Vagina (tissue), 2 donors: ENCODE results near the gene PIAS1. TPM values are rescaled to one million over a fixed set of nuclear protein-coding genes. Genes with fewer than 3 reads are reported as not detected.
"Not testable (repeated sequence)": the region's sequence is repeated elsewhere in the genome, so short reads cannot be mapped to it uniquely, and the experiment has no call there.

Experiments
- DNase-seq, 2 donors: peaks; one replicate each; pipeline ENCODE4 v3.0.0-alpha.2; 2017; ENCODE audit errors: extremely low spot score in 2 of 2
- H3K27ac ChIP-seq: fragments of 200-600 bp; sonication (generic); one replicate; pipeline ENCODE4 v1.5.1; 2019
- H3K27me3 ChIP-seq: fragments of 200-600 bp; sonication (generic); one replicate; pipeline ENCODE4 v1.5.1; 2019
- H3K36me3 ChIP-seq, 2 donors: fragments of 200-600 bp; sonication (generic); one replicate each; pipeline ENCODE4 v1.5.1; 2017 to 2019
- H3K4me1 ChIP-seq: fragments of 200-600 bp; sonication (generic); one replicate; pipeline ENCODE4 v1.5.1; 2019
- H3K4me3 ChIP-seq, 2 donors: fragments of 200-600 bp; sonication (generic); 1 replicate in 1 of 2; 2 replicates in 1 of 2; pipeline ENCODE4 v1.5.1; 2016 to 2019
- H3K9me3 ChIP-seq: fragments of 200-600 bp; sonication (generic); one replicate; pipeline ENCODE4 v1.5.1; 2019
- POLR2A ChIP-seq, 2 donors: fragments of 450-650 bp; IDR thresholded peaks; one replicate each; pipeline ENCODE4 v1.6.1; 2017; ENCODE audit warnings: antibody characterized with exemption in 2 of 2, mild to moderate bottlenecking in 2 of 2, moderate library complexity in 2 of 2
- POLR2AphosphoS5 ChIP-seq, 2 donors: sonication (generic); formaldehyde crosslinking; IDR thresholded peaks; one replicate each; pipeline ENCODE4 v1.9.0; 2017; ENCODE audit warnings: antibody characterized with exemption in 2 of 2, mild to moderate bottlenecking in 2 of 2, low read depth in 1 of 2; ENCODE audit not compliant: insufficient read depth in 1 of 2
- intact Hi-C: fragments of 100-400 bp; cut with DNase I; formaldehyde crosslinking; loops from one replicate; pipeline ENCODE4 v1.15.1; 2023
- total RNA-seq: library from RNA; depleted of rRNA; stranded (reverse); fragments of >200 nt; gene quantifications from one replicate; pipeline ENCODE4 v1.2.3, GENCODE V29; 2016
- TF ChIP-seq, protein P1 (sequence below), 3 experiments: fragments of 450-650 bp in 2 of 3; fragments of 200-600 bp in 1 of 3; sonication (generic) in 1 of 3; IDR thresholded peaks; one replicate each; pipeline ENCODE4 v1.5.1; 2017 to 2019; ENCODE audit warnings: antibody characterized with exemption in 3 of 3, mild to moderate bottlenecking in 2 of 3, moderate library complexity in 2 of 3

PIAS1 gene
- total RNA-seq, 1 donor from 2014 or later = 88.1 TPM

DNA sequence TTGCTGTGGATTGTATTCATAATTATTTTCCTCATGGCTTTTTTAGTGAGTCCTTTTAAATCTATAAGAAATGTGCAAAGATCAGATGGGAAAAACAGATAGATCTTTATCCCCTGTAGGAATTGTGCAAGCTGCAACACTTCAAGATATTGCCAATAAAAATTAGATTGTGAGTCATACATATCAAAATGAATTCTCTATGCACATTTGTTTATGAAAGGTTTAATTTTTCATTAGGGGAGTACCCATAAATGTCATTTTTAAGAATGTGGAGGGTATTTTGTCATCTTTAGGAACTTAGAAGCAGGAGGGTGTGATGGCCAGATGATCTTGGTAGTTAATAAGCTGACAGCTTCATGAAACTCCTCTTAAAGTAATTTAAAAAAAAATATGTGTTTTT, 2.9 kb downstream of the PIAS1 start:
- Histone ChIP-seq H3K27me3 (no peaks in the 10 kb centered on the region), H3K4me1 (peaks cover 56% of the 10 kb centered on the region), H3K9me3 (no peaks in the 10 kb centered on the region), H3K27ac (no peak overlapping the region), H3K36me3 (no peaks in the 10 kb centered on the region), H3K4me3 (peak overlapping the region in 1 of 2 donors; percentile 86)
- TF ChIP-seq POLR2AphosphoS5 (IDR thresholded peaks at IDR 0.05; ENCODE audit: insufficient read depth in 1 of 2, low read depth in 1 of 2) (no peak), POLR2A (IDR thresholded peaks at IDR 0.05) (no peak)
- TF ChIP-seq, protein P1, sequence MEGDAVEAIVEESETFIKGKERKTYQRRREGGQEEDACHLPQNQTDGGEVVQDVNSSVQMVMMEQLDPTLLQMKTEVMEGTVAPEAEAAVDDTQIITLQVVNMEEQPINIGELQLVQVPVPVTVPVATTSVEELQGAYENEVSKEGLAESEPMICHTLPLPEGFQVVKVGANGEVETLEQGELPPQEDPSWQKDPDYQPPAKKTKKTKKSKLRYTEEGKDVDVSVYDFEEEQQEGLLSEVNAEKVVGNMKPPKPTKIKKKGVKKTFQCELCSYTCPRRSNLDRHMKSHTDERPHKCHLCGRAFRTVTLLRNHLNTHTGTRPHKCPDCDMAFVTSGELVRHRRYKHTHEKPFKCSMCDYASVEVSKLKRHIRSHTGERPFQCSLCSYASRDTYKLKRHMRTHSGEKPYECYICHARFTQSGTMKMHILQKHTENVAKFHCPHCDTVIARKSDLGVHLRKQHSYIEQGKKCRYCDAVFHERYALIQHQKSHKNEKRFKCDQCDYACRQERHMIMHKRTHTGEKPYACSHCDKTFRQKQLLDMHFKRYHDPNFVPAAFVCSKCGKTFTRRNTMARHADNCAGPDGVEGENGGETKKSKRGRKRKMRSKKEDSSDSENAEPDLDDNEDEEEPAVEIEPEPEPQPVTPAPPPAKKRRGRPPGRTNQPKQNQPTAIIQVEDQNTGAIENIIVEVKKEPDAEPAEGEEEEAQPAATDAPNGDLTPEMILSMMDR (IDR thresholded peaks at IDR 0.05) = no peak
- DNase-seq = no peak
- intact Hi-C loops = no loop called here

DNA sequence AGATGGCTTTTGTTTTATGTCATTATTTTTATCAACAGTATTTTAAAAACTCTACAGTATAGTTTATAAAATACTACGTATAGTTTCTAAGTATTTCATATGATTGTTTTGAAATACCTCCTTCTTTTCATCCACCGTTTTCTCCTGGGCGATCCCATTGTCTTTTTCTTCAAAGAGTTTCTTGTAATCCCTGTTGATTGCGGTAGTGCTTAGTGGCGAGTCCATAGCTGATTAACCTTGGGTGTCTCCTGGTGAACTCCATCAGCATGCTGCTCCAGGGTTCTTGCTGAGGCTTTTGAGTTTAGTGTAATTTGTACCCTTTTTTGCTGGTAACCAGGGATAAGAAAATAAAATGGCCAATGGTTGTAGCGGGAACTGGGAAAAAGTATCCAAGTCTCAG, 3.6 kb downstream of the PIAS1 start:
- no peaks in the 10 kb centered on the region for H3K27me3 ChIP-seq
- TF ChIP-seq POLR2A (IDR thresholded peaks at IDR 0.05) (no peak), POLR2AphosphoS5 (IDR thresholded peaks at IDR 0.05; ENCODE audit: insufficient read depth in 1 of 2, low read depth in 1 of 2) (no peak)
- TF ChIP-seq, protein P1 (IDR thresholded peaks at IDR 0.05) = no peak
- no peak overlapping the region for H3K27ac ChIP-seq
- intact Hi-C loops = no loop called here
- H3K36me3 ChIP-seq = no peaks in the 10 kb centered on the region
- H3K4me3 ChIP-seq = no peak overlapping the region
- H3K9me3 ChIP-seq = no peaks in the 10 kb centered on the region
- DNase-seq = no peak
- peaks cover 61% of the 10 kb centered on the region for H3K4me1 ChIP-seq

- H3K4me1 ChIP-seq = peaks cover 69% of the 10 kb centered on the region
Measured at GRCh38 chr15:68058970-68059369, 4.9 kb downstream of the PIAS1 start.

GRCh38 chr15:68059630-68060029, 5.5 kb downstream of the PIAS1 start:
- no peaks in the 10 kb centered on the region for H3K9me3 ChIP-seq
- no peaks in the 10 kb centered on the region for H3K27me3 ChIP-seq
- H3K36me3 ChIP-seq = no peaks in the 10 kb centered on the region
- intact Hi-C loops = no loop called here
- peaks cover 74% of the 10 kb centered on the region for H3K4me1 ChIP-seq
- no peak for DNase-seq
- no peak overlapping the region for H3K27ac ChIP-seq
- TF ChIP-seq POLR2A (IDR thresholded peaks at IDR 0.05) (no peak), POLR2AphosphoS5 (IDR thresholded peaks at IDR 0.05; ENCODE audit: insufficient read depth in 1 of 2, low read depth in 1 of 2) (no peak)
- TF ChIP-seq, protein P1 (IDR thresholded peaks at IDR 0.05) = no peak
- H3K4me3 ChIP-seq = no peak overlapping the region

More at GRCh38 chr15:68058970-68059369, 4.9 kb downstream of the PIAS1 start:
- DNase-seq, H3K27me3 ChIP-seq, intact Hi-C loops, H3K27ac ChIP-seq, H3K9me3 ChIP-seq, H3K36me3 ChIP-seq, H3K4me3 ChIP-seq: not testable (repeated sequence)

DNA sequence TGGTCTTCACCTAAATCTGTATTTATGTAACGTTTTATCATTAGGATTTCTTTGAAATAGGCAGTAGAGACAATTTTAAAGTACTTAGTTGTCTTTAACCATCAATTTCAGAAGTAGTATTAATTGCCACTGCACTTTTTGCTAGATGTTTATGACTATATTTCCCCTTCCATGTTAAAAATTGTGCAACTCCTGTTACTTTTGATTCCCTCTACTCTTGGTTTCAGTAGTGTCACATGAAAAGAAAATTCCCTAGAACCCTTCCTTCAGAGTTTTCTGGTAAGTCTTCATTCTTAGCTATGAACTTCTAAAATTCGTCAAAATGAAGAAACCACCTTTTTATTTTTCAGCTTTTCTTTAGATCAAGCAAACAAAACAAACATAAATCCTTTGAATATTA, 7.1 kb downstream of the PIAS1 start:
- TF ChIP-seq POLR2AphosphoS5 (IDR thresholded peaks at IDR 0.05; ENCODE audit: insufficient read depth in 1 of 2, low read depth in 1 of 2) (no peak), POLR2A (IDR thresholded peaks at IDR 0.05) (no peak)
- TF ChIP-seq, protein P1 (IDR thresholded peaks at IDR 0.05) = no peak
- no peaks in the 10 kb centered on the region for H3K9me3 ChIP-seq
- no peak for DNase-seq
- H3K27ac ChIP-seq = no peak overlapping the region
- H3K4me3 ChIP-seq = no peak overlapping the region
- H3K27me3 ChIP-seq = no peaks in the 10 kb centered on the region
- no peaks in the 10 kb centered on the region for H3K36me3 ChIP-seq
- intact Hi-C loops = no loop called here
- peaks cover 67% of the 10 kb centered on the region for H3K4me1 ChIP-seq

- Histone ChIP-seq H3K9me3 (no peaks in the 10 kb centered on the region), H3K4me1 (peaks cover 64% of the 10 kb centered on the region)
Measured at GRCh38 chr15:68061602-68062001, 7.5 kb downstream of the PIAS1 start.

More at GRCh38 chr15:68061602-68062001, 7.5 kb downstream of the PIAS1 start:
- Histone ChIP-seq H3K4me3 (no peak overlapping the region), H3K36me3 (no peaks in the 10 kb centered on the region), H3K27ac (no peak overlapping the region), H3K27me3 (no peaks in the 10 kb centered on the region)
- no peak for DNase-seq
- TF ChIP-seq POLR2A (IDR thresholded peaks at IDR 0.05) (no peak), POLR2AphosphoS5 (IDR thresholded peaks at IDR 0.05; ENCODE audit: insufficient read depth in 1 of 2, low read depth in 1 of 2) (no peak)
- TF ChIP-seq, protein P1 (IDR thresholded peaks at IDR 0.05) = no peak
- intact Hi-C loops = no loop called here
